RKO (cell line): ENCODE data around the gene AFF2.
"Not testable (repeated sequence)": the region's sequence is repeated elsewhere in the genome, so short reads cannot be mapped to it uniquely, and the experiment has no call there.

Experiments used
- DNase-seq: peaks from one replicate; pipeline ENCODE4 v3.0.0-alpha.2; 2016; ENCODE audit warnings: low spot score

Gene AFF2

GRCh38 chrX:148865277-148866210 is 365.1 kb downstream of the AFF2 start:
- DNase-seq: no peak

- no peak for DNase-seq
Observed at GRCh38 chrX:148867596-148867995, 367.2 kb downstream of the AFF2 start.

- no peak for DNase-seq
Observed at GRCh38 chrX:148871422-148872160, 371.2 kb downstream of the AFF2 start.

GRCh38 chrX:148872161-148872535 is 371.7 kb downstream of the AFF2 start:
- DNase-seq: no peak

GRCh38 chrX:148872881-148873280 is 372.5 kb downstream of the AFF2 start:
- DNase-seq: no peak

- DNase-seq: no peak
Observed at GRCh38 chrX:148874636-148875246, 374.3 kb downstream of the AFF2 start.

- DNase-seq: peak; percentile 11
Observed at GRCh38 chrX:148878371-148878770, 378.0 kb downstream of the AFF2 start.

- DNase-seq: no peak
Observed at GRCh38 chrX:148885203-148885602, 384.8 kb downstream of the AFF2 start.

GRCh38 chrX:148893395-148893794 is 393.0 kb downstream of the AFF2 start:
- DNase-seq: no peak

GRCh38 chrX:148902581-148902980 is 402.2 kb downstream of the AFF2 start:
- no peak for DNase-seq

GRCh38 chrX:148903176-148903575 is 402.8 kb downstream of the AFF2 start:
- no peak for DNase-seq

GRCh38 chrX:148904421-148905111 is 404.1 kb downstream of the AFF2 start:
- DNase-seq: no peak

- no peak for DNase-seq
Observed at GRCh38 chrX:148905400-148905799, 405.0 kb downstream of the AFF2 start.

GRCh38 chrX:148906628-148907027 is 406.2 kb downstream of the AFF2 start:
- DNase-seq: not testable (repeated sequence)

GRCh38 chrX:148909758-148910157 is 409.3 kb downstream of the AFF2 start:
- DNase-seq: no peak

- no peak for DNase-seq
Observed at GRCh38 chrX:148913971-148914370, 413.6 kb downstream of the AFF2 start.

- no peak for DNase-seq
Observed at GRCh38 chrX:148914783-148915182, 414.4 kb downstream of the AFF2 start.

- no peak for DNase-seq
Observed at GRCh38 chrX:148915474-148915873, 415.1 kb downstream of the AFF2 start.

GRCh38 chrX:148917441-148917840 is 417.0 kb downstream of the AFF2 start:
- DNase-seq: no peak

- DNase-seq: no peak
Observed at GRCh38 chrX:148923631-148924030, 423.2 kb downstream of the AFF2 start.

- DNase-seq: no peak
Observed at GRCh38 chrX:148926371-148926770, 426.0 kb downstream of the AFF2 start.

GRCh38 chrX:148928811-148929210 is 428.4 kb downstream of the AFF2 start:
- no peak for DNase-seq
